Measurements from ENCODE around the gene NUSAP1.
A peak's percentile ranks its signal among the peaks of the same experiment; 100 is the strongest.
"Not testable (repeated sequence)": the region's sequence is repeated elsewhere in the genome, so short reads cannot be mapped to it uniquely, and the experiment has no call there.

The NUSAP1 gene

DNA sequence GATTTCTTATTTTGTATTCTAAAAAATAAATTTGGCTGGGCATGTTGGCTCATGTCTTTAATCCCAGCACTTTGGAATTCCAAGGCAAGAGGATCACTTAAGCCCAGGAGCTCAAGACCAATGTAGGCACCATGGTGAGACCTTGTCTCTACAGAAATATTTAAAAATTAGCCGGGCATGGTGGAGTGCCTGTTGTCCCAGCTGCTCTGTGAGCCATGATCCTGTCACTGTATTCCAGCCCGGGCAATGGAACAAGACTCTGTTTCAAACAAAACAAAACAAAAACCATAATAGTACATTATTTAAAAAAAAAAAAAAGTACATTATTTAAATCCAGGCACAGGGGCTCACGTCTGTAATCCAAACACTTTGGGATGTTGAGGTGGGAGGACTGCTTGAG lies 78.8 kb downstream of the NUSAP1 start:
- no peak for DNase-seq (ENCODE audit: low spot score)

DNA sequence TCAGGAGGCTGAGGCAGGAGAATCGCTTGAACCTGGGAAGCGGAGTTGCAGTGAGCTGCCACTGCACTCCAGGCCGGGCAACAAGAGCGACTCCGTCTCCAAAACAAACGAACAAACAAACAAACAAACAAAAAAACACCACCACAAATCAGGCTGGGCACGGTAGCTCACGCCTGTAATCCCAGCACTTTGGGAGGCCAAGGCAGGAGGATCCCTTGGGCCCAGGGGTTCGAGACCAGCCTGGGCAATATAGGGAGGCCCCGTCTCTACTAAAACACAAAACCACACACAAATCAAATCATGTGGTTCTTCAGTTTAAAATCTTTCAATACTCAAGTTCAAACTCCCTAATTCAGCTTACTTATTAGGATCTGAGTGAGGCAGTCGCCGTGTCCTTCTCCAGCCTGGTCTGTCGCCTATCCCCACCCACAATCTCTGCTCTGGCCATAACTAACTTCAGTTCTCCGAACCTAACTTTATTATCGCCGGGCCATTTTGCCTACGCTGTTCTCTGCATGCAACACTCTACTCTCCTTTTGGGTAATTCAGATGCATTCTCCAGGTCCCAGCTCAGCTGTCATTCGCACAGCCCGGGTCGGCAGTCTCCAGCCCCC lies 83.6 kb downstream of the NUSAP1 start:
- no peak for DNase-seq (ENCODE audit: low spot score)

DNA sequence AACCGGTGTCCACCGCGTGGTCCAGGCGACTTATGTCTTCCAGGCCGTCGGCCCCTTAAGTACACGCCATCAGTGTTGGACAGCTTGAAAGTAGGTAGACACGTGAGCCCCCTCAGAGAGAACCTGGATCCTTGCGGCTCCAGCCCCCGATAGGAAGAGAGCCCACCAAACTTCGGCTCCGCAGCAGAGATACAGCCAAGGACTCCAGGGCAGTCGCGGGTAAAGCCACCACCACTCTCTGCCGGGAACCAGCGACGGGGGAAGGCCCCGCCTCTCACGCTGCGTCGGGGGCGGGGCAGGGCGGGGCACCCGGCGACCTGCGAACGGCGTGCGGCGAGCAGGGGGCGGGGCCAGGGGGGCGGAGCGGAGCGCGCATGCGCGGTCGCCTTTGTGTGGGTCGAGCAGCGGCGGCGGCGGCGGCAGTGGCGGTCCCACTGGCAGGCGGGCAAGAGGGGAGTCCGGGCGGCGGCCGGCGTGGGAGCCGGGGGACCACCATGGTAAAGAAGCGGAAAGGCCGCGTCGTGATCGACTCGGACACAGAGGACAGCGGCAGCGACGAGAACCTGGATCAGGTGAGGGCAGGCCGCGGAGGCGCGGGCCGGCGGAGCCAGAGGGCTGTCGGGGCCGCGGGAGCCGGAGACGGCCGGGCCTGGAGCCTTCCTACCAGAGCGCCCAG lies 84.2 kb downstream of the NUSAP1 start, which contains the start of gene RTF1:
RTF1 (plus strand) TSS at position 354 of the 676 bp plus-strand sequence; CDS start at position 375, 21 bp downstream.
- DNase-seq (ENCODE audit: low spot score) = peak; percentile 93

DNA sequence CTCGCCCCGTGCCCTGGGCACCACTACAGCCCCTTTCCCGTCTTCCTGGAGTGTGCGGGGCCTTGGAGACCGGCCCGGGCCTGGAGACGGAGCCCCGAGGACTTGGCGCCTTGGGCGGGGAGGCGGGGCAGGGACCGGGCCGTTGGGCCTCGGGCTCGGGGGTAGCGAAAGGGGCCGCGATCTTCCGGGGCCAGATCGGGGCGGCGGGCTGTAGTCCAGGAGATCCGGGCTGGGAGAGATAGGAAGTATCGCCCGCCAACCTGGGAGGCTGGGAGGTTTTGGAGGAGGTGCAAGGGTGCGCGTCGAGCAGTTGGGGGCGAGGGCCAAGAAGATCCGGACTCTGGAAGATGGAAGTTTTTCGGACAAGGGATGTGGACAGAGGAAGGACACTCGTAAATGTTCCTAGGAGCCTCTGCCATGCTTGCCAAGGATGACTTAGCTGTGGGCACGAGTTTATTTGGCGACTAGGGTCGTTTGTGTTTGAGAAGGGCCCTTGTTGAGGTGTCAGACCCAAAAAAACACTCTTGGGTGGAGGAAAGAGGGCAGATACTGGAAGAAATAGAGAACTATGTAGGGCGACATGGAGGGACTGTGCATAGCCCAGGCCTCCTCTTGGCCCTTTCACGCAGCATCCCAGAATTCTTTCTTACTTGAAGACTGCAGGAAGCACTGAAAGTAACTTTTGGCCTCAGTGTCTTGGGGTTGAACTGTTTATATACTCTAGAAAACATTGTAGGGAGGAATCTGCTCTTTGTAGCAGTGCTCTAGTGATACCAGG lies 84.9 kb downstream of the NUSAP1 start:
- peak; percentile 48 for DNase-seq (ENCODE audit: low spot score)

DNA sequence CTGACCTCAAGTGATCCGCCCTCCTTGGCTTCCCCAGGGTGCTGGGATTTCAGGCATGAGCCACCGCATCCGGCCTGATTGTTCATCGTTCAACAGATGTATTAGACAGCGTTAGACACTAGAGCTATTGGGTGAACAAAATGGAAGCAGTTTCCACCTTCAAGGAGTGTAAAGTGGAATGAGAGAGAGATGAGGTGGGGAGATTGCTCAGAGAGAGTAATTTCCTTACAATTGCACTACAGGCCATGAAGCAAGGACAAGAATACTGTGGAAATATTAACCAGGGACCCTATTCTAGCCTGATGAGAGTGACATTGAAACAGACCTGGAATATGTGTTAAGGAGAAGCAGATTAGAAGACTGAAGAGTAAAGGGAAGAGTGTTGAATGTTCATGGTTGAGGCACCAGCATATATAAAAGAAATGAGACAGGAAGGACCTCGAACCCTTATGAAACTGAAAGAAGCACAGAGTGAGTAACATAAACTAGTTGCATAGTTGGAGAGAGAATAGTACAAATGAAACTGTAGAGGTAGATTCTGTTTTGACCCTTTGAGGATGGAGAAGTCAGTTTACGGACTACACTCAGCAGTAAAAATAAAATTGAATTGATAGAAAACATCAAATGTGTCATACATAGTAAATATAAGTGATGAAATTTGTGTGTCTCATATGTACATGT lies 91.4 kb downstream of the NUSAP1 start:
- DNase-seq (ENCODE audit: low spot score) = no peak

DNA sequence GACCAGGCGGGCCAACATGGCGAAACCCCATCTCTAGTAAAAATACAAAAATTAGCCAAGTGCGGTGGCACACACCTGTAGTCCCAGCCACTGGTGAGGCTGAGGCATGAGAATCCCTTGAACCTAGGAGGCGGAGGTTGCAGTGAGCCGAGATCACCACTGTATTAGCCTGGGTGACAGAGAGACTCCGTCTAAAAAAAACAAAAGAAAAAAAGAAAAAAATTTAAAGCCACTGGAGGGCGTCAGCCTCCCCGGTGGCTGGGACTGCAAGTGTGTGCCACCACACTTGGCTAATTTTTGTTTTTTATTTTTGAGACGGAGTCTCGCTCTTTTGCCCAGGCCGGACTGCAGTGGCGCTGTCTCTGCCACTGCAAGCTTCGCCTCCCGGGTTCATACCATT lies 92.1 kb downstream of the NUSAP1 start:
- no peak for DNase-seq (ENCODE audit: low spot score)

DNA sequence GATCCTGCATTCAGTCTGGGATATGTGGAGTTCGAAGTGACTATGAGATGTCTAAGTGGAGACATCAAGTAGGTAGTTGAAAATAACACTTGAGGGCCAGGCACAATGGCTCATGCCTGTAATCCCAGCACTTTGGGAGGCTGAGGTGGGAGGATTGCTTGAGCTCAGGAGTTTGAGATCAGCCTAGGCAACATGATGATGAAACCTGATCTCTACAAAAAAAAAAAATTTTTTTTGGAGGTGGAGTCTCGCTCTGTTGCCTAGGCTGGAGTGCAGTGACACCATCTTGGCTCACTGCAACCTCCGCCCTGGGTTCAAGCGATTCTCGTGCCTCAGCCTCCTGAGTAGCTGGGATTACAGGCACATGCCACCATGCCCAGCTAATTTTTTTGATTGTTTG lies 93.2 kb downstream of the NUSAP1 start:
- DNase-seq (ENCODE audit: low spot score) = not testable (repeated sequence)

DNA sequence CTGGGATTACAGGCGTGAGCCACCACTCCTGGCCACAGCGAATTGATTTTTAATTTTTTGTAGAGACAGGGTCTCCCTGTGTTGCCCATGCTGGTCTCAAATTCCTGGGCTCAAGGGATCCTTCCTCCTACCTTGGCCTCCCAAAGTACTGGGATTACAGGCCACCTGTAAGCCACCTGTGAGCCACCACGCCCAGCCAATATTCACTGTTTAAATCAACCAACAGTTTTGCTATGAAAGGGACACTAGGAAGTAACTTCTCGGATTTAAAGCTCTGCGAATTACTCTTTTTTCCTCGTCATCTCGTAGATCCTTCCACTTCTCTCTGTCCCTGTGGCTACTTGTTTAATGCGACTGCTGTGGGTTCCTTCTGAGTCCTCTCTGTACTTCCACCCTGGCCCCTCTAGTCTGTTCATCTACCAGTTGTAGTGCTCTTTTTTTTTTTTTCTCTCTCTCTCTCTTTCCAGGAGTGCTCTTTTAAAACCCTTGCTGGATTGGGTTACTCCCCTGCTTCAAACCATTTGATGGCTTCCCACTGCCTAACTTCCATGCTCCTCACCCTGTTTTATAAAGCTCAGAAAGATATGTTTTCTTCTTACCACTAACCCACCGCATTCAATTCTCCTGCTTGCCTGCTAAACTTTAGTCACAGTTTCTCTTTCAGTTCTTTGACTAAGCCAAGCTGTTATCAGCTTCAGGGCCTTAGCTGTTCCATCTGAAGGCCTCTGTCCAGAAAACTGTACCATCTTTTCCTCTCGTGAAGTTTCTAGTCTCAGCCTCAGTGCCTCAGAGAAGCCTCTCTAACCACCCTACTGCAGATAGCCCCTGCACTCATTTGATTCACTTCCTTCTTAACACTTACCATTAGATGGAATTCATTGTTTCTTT lies 96.6 kb downstream of the NUSAP1 start:
- DNase-seq (ENCODE audit: low spot score) = peak; percentile 21
